Peyer's patch (tissue), 4 donors: Measurements from ENCODE around the gene SLC49A4. TPM values are rescaled to one million over a fixed set of nuclear protein-coding genes. Genes with fewer than 3 reads are reported as not detected.

Source experiments
- DNase-seq, 3 donors: peaks; one replicate each; pipeline ENCODE4 v3.0.0-alpha.2; 2017 to 2019
- H3K27ac ChIP-seq, 4 donors: fragments of 200-600 bp; sonication (generic); one replicate each; pipeline ENCODE4 v1.5.1; 2016 to 2019
- H3K27me3 ChIP-seq, 2 donors: fragments of 200-600 bp; sonication (generic); one replicate each; pipeline ENCODE4 v1.5.1; 2019
- H3K36me3 ChIP-seq, 3 donors: fragments of 200-600 bp; sonication (generic); one replicate each; pipeline ENCODE4 v1.5.1; 2016 to 2019
- H3K4me1 ChIP-seq, 4 donors: fragments of 200-600 bp; sonication (generic); one replicate each; pipeline ENCODE4 v1.5.1; 2016 to 2019
- H3K4me3 ChIP-seq, 4 donors: fragments of 200-600 bp; sonication (generic); 1 replicate in 3 of 4; 2 replicates in 1 of 4; pipeline ENCODE4 v1.5.1; 2016 to 2019; ENCODE audit warnings: mild to moderate bottlenecking in 1 of 4
- H3K9me3 ChIP-seq, 4 donors: fragments of 200-600 bp; sonication (generic); one replicate each; pipeline ENCODE4 v1.5.1; 2016 to 2019; ENCODE audit warnings: mild to moderate bottlenecking in 1 of 4
- POLR2A ChIP-seq, 2 donors: fragments of 450-650 bp; IDR thresholded peaks; one replicate each; pipeline ENCODE4 v1.5.1; 2017; ENCODE audit warnings: antibody characterized with exemption in 2 of 2, mild to moderate bottlenecking in 2 of 2, moderate library complexity in 2 of 2
- total RNA-seq, 4 donors: library from RNA; depleted of rRNA; stranded (reverse); fragments of >200 nt; gene quantifications; one replicate each; pipeline ENCODE4 v1.1.0, GENCODE V29; 2016
- TF ChIP-seq, protein P1 (sequence below), 6 experiments: fragments of 450-650 bp in 4 of 6; fragments of 200-600 bp in 2 of 6; sonication (generic) in 1 of 6; IDR thresholded peaks; one replicate each; pipeline ENCODE4 v1.5.1; 2017 to 2019; ENCODE audit warnings: antibody characterized with exemption in 6 of 6, mild to moderate bottlenecking in 3 of 6, moderate library complexity in 1 of 6

SLC49A4 gene
- total RNA-seq, 4 donors from 2014 or later: 3.3 to 29.4 (median 13.0) TPM

DNA sequence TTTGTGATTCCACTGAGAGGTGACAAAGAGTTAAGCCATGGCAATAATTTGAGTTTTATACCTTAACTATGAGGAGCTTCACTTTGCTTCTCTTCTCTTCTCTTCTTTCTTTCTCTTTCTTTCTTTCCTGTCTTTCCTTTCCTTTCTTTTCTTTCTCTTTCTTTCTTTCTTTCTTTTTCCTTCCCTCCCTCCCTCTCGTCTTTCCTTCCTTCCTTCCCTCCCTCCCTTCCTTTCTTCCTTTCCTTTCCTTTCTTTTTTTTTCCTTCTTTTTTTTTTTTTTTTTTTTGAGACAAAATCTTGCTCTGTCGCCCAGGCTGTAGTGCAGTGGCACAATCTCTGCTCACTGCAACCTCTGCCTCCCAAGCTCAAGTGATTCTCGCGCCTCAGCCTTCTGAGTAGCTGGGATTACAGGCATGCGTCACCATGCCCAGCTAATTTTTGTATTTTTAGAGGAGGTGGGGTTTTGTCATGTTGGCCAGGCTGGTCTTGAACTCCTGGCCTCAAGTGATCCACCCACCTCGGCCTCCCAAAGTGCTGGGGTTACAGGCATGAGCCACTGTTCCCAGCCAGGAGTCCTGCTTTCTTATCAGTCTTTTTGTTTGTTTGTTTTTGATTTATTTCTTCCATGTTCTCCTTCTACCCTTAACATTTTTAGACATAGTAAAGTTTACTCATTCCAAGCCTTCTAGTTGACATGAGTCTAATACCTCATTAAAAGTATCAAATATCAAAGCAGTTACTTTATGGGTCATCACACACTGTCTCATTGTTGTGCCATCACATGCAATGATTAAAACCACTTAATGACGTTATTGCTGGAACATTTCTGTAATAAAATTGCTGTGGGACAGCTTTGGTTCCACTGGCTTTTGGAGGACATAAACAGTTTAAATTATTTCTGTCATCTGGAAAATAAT, 29.9 kb downstream of the SLC49A4 start:
- no peaks in the 10 kb centered on the region for H3K27me3 ChIP-seq
- no peak for DNase-seq
- no peaks in the 10 kb centered on the region for H3K36me3 ChIP-seq
- no peak overlapping the region for H3K27ac ChIP-seq
- H3K9me3 ChIP-seq: no peaks in the 10 kb centered on the region
- no peaks in the 10 kb centered on the region for H3K4me1 ChIP-seq
- TF ChIP-seq, protein P1, sequence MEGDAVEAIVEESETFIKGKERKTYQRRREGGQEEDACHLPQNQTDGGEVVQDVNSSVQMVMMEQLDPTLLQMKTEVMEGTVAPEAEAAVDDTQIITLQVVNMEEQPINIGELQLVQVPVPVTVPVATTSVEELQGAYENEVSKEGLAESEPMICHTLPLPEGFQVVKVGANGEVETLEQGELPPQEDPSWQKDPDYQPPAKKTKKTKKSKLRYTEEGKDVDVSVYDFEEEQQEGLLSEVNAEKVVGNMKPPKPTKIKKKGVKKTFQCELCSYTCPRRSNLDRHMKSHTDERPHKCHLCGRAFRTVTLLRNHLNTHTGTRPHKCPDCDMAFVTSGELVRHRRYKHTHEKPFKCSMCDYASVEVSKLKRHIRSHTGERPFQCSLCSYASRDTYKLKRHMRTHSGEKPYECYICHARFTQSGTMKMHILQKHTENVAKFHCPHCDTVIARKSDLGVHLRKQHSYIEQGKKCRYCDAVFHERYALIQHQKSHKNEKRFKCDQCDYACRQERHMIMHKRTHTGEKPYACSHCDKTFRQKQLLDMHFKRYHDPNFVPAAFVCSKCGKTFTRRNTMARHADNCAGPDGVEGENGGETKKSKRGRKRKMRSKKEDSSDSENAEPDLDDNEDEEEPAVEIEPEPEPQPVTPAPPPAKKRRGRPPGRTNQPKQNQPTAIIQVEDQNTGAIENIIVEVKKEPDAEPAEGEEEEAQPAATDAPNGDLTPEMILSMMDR (IDR thresholded peaks at IDR 0.05): no peak
- H3K4me3 ChIP-seq: no peak overlapping the region

DNA sequence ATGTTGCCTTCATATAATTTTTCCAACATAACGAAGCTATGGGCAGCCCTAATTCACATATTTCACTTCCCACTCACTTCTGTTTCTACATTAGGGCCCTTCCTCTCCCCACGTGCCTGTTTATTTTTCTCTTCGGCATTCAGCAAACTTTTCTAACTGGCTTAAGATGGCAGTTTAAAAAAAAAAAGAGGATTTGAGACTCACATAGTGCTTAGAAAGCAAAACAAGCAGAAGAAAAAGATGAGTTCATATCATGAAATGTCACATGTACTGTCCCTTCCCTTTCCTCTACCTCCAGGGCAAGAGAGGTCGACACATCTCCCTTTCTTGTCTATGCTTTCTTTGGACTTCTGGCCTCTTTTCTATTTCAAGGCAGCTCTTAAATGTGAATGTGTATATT, 30.6 kb downstream of the SLC49A4 start:
- H3K4me3 ChIP-seq: no peak overlapping the region
- DNase-seq: no peak
- no peaks in the 10 kb centered on the region for H3K36me3 ChIP-seq
- H3K27me3 ChIP-seq: no peaks in the 10 kb centered on the region
- H3K9me3 ChIP-seq: no peaks in the 10 kb centered on the region
- no peaks in the 10 kb centered on the region for H3K4me1 ChIP-seq
- no peak for TF ChIP-seq POLR2A (IDR thresholded peaks at IDR 0.05)
- TF ChIP-seq, protein P1 (IDR thresholded peaks at IDR 0.05): no peak
- peak overlapping the region in 1 of 4 donors; percentile 25 for H3K27ac ChIP-seq

DNA sequence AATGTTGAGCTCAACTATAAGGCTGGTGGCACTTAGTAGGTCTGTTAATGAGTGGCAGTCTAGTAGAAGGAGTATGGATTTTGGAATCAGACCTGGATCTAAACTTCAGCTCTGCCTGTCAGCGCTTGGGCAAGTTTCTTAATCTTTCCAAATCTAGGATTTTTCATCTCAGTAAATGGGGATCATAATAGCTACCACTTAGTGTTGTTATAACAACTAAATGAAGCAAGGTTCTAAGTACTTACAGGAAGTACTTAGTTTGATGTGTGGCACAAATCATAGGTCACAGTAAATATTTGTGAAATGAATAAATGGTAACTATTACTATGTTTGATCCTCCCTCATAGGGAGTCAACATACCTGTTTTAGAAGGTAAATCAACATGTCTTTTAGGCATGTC, 31.4 kb downstream of the SLC49A4 start:
- H3K4me3 ChIP-seq: no peak overlapping the region
- DNase-seq: no peak

DNA sequence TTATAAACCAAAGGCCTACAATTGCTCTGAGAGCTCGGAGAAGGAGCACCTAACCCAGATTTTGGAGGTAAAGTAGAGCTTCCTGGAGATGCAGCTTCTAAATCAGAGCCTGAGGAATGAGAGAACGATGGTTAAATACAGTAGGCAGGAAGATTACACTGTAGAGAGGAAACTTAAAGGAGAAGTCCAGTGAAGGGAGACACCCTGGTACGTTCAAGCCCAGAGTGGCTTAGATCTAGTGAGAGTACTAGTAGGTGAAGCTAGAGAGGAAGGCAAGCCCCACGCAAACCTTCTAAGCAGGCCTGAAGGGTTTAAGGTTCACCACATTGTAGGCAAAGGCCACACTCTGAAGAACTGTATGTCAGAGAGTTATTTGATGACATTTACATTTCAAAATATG, 33.4 kb downstream of the SLC49A4 start:
- no peak overlapping the region for H3K4me3 ChIP-seq
- DNase-seq: no peak
- H3K27ac ChIP-seq: no peak overlapping the region
- no peaks in the 10 kb centered on the region for H3K4me1 ChIP-seq
- H3K9me3 ChIP-seq: no peaks in the 10 kb centered on the region
- peaks cover 0 to 6% (median 0%) of the 10 kb centered on the region in 3 donors for H3K36me3 ChIP-seq
- no peaks in the 10 kb centered on the region for H3K27me3 ChIP-seq
- TF ChIP-seq, protein P1 (IDR thresholded peaks at IDR 0.05): no peak
- no peak for TF ChIP-seq POLR2A (IDR thresholded peaks at IDR 0.05)

More for the DNA sequence above, 31.4 kb downstream of the SLC49A4 start:
- Histone ChIP-seq H3K27me3 (no peaks in the 10 kb centered on the region), H3K4me1 (no peaks in the 10 kb centered on the region), H3K9me3 (no peaks in the 10 kb centered on the region), H3K36me3 (no peaks in the 10 kb centered on the region), H3K27ac (no peak overlapping the region)
- no peak for TF ChIP-seq POLR2A (IDR thresholded peaks at IDR 0.05)

DNA sequence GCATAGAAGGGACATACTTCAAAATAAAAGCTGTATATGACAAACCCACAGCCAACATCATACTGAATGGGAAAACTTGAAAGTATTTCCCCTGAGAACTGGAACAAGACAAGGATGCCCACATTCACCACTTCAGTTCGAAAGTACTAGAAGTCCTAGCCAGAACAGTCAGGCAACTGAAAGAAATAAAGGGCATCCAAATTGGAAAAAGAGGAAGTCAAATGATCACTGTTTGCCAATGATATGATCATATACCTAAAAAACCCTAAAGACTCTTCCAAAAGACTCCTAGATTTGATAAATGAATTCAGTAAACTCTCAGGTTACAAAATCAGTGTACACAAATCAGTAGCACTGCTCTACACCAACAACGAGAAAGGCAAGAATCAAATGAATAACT, 40.7 kb downstream of the SLC49A4 start:
- Histone ChIP-seq H3K27ac (no peak overlapping the region), H3K36me3 (peaks cover 0 to 8% (median 0%) of the 10 kb centered on the region in 3 donors), H3K27me3 (no peaks in the 10 kb centered on the region), H3K4me1 (no peaks in the 10 kb centered on the region), H3K4me3 (no peak overlapping the region), H3K9me3 (no peaks in the 10 kb centered on the region)
- DNase-seq: no peak
- no peak for TF ChIP-seq POLR2A (IDR thresholded peaks at IDR 0.05)
- TF ChIP-seq, protein P1 (IDR thresholded peaks at IDR 0.05): no peak

DNA sequence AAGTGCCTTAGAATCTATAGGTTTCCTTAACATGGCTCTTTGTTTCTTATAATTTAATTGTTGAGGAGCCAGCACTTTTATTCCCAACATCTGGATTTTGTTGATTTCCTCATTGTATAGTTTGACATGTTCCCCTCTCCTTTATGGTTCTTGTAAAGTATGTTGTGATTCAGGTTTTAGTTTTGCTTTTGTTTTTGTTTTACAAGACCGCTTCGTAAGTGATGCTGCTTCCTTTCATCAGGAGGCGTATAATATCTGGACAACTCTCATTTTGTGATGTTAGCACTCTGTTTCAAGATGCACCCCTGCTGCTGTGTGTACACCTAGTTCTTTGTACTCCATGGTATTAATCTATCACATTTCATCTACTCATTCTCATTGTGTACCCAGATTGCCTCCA, 48.7 kb downstream of the SLC49A4 start:
- DNase-seq: no peak
- Histone ChIP-seq H3K4me1 (no peaks in the 10 kb centered on the region), H3K9me3 (no peaks in the 10 kb centered on the region)

More for the DNA sequence above, 48.7 kb downstream of the SLC49A4 start:
- Histone ChIP-seq H3K4me3 (no peak overlapping the region), H3K27ac (no peak overlapping the region), H3K27me3 (no peaks in the 10 kb centered on the region), H3K36me3 (no peaks in the 10 kb centered on the region)
- TF ChIP-seq POLR2A (IDR thresholded peaks at IDR 0.05): no peak
- TF ChIP-seq, protein P1 (IDR thresholded peaks at IDR 0.05): no peak
